ENCODE results near the gene PKD1L1.

PKD1L1 gene

DNA sequence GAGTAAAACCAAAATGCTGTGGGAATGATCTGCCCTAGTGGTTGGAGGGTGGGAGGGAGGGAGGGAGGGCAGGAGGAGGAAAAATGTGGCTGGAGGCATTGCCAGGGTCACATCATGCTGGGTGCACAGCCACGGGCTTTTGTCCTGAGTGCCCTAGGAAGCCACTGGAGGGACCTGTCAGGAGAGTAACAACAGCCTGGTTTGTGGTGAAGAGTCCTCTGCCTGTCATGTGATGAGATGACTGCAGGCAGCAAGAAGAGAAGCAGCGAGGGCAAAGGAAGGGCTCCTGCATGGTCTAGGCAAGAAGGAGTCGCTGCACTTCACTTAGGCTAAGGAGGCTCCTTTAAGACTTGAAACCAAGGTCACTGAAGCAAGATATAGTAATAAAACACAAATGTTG, 65.6 kb downstream of the PKD1L1 start:
- TF ChIP-seq SUZ12 (IDR thresholded peaks at IDR 0.05; ENCODE audit: extremely low read depth, insufficient read depth, insufficient read length), result no peak
- no peak for TF ChIP-seq YY1 (IDR thresholded peaks at IDR 0.05; ENCODE audit: insufficient read depth, insufficient read length)
- no peak for TF ChIP-seq ZNF274 (IDR thresholded peaks at IDR 0.05; ENCODE audit: low read depth, low read length)
- DNase-seq (ENCODE audit: low read depth, low spot score), result no peak
- Histone ChIP-seq H3K4me1 (ENCODE audit: insufficient read depth, insufficient read length) (no peaks in the 10 kb centered on the region), H3K27me3 (ENCODE audit: insufficient read depth, insufficient read length) (no peaks in the 10 kb centered on the region), H3K4me3 (ENCODE audit: insufficient read length, low read depth) (no peak overlapping the region), H3K36me3 (ENCODE audit: insufficient read depth, insufficient read length, low read length) (no peaks in the 10 kb centered on the region), H3K9ac (ENCODE audit: insufficient read length, low read depth) (no peak overlapping the region), H3K9me3 (ENCODE audit: insufficient read depth, low read length) (no peaks in the 10 kb centered on the region)

DNA sequence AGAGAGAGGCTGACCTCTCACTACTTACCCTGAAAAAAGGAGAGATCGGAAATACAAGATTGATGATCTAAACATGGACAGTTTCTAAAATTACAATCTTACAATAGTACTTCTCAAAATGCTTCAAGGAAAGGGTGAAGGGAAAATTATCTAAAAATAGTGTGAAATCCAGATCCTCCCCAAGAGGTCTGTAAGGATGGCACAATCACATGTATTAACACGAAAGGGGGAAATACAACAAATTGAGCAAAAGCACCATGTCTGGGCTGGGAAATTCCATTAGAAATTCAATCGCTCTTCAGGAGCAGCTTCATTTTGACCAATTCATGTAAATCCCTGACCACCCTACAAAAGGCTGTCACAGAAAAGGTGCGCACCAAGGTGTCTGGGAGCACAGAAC, 67.0 kb downstream of the PKD1L1 start:
- Histone ChIP-seq H3K4me3 (ENCODE audit: insufficient read length, low read depth) (no peak overlapping the region), H3K9ac (ENCODE audit: insufficient read length, low read depth) (no peak overlapping the region), H3K9me3 (ENCODE audit: insufficient read depth, low read length) (no peaks in the 10 kb centered on the region), H3K36me3 (ENCODE audit: insufficient read depth, insufficient read length, low read length) (no peaks in the 10 kb centered on the region), H3K4me1 (ENCODE audit: insufficient read depth, insufficient read length) (no peaks in the 10 kb centered on the region), H3K27me3 (ENCODE audit: insufficient read depth, insufficient read length) (no peaks in the 10 kb centered on the region)
- no peak for DNase-seq (ENCODE audit: low read depth, low spot score)
- TF ChIP-seq ZNF274 (IDR thresholded peaks at IDR 0.05; ENCODE audit: low read depth, low read length) (no peak), YY1 (IDR thresholded peaks at IDR 0.05; ENCODE audit: insufficient read depth, insufficient read length) (no peak)

- TF ChIP-seq SUZ12 (IDR thresholded peaks at IDR 0.05; ENCODE audit: extremely low read depth, insufficient read depth, insufficient read length) (no peak), YY1 (IDR thresholded peaks at IDR 0.05; ENCODE audit: insufficient read depth, insufficient read length) (no peak), ZNF274 (IDR thresholded peaks at IDR 0.05; ENCODE audit: low read depth, low read length) (no peak)
- DNase-seq (ENCODE audit: low read depth, low spot score), result no peak
Observed at GRCh38 chr7:47878662-47879061, 69.6 kb downstream of the PKD1L1 start.

GRCh38 chr7:47877336-47877735, 70.9 kb downstream of the PKD1L1 start:
- no peaks in the 10 kb centered on the region for H3K9me3 ChIP-seq (ENCODE audit: insufficient read depth, low read length)
- TF ChIP-seq SUZ12 (IDR thresholded peaks at IDR 0.05; ENCODE audit: extremely low read depth, insufficient read depth, insufficient read length) (no peak), YY1 (IDR thresholded peaks at IDR 0.05; ENCODE audit: insufficient read depth, insufficient read length) (no peak), ZNF274 (IDR thresholded peaks at IDR 0.05; ENCODE audit: low read depth, low read length) (no peak)
- no peak for DNase-seq (ENCODE audit: low read depth, low spot score)
- no peaks in the 10 kb centered on the region for H3K27me3 ChIP-seq (ENCODE audit: insufficient read depth, insufficient read length)
- H3K36me3 ChIP-seq (ENCODE audit: insufficient read depth, insufficient read length, low read length), result no peaks in the 10 kb centered on the region
- H3K4me3 ChIP-seq (ENCODE audit: insufficient read length, low read depth), result no peak overlapping the region
- H3K4me1 ChIP-seq (ENCODE audit: insufficient read depth, insufficient read length), result no peaks in the 10 kb centered on the region
- H3K9ac ChIP-seq (ENCODE audit: insufficient read length, low read depth), result no peak overlapping the region

More at GRCh38 chr7:47878662-47879061, 69.6 kb downstream of the PKD1L1 start:
- Histone ChIP-seq H3K9ac (ENCODE audit: insufficient read length, low read depth) (no peak overlapping the region), H3K36me3 (ENCODE audit: insufficient read depth, insufficient read length, low read length) (no peaks in the 10 kb centered on the region), H3K4me3 (ENCODE audit: insufficient read length, low read depth) (no peak overlapping the region), H3K27me3 (ENCODE audit: insufficient read depth, insufficient read length) (no peaks in the 10 kb centered on the region), H3K4me1 (ENCODE audit: insufficient read depth, insufficient read length) (no peaks in the 10 kb centered on the region), H3K9me3 (ENCODE audit: insufficient read depth, low read length) (no peaks in the 10 kb centered on the region)

GRCh38 chr7:47875998-47876744, 72.1 kb downstream of the PKD1L1 start:
- H3K9ac ChIP-seq (ENCODE audit: insufficient read length, low read depth), result no peak overlapping the region
- H3K9me3 ChIP-seq (ENCODE audit: insufficient read depth, low read length), result no peaks in the 10 kb centered on the region
- H3K4me1 ChIP-seq (ENCODE audit: insufficient read depth, insufficient read length), result no peaks in the 10 kb centered on the region
- TF ChIP-seq YY1 (IDR thresholded peaks at IDR 0.05; ENCODE audit: insufficient read depth, insufficient read length) (no peak), ZNF274 (IDR thresholded peaks at IDR 0.05; ENCODE audit: low read depth, low read length) (no peak), SUZ12 (IDR thresholded peaks at IDR 0.05; ENCODE audit: extremely low read depth, insufficient read depth, insufficient read length) (no peak)
- no peak for DNase-seq (ENCODE audit: low read depth, low spot score)
- H3K27me3 ChIP-seq (ENCODE audit: insufficient read depth, insufficient read length), result no peaks in the 10 kb centered on the region
- no peaks in the 10 kb centered on the region for H3K36me3 ChIP-seq (ENCODE audit: insufficient read depth, insufficient read length, low read length)
- H3K4me3 ChIP-seq (ENCODE audit: insufficient read length, low read depth), result no peak overlapping the region

GRCh38 chr7:47875406-47875805, 72.9 kb downstream of the PKD1L1 start:
- Histone ChIP-seq H3K4me3 (ENCODE audit: insufficient read length, low read depth) (no peak overlapping the region), H3K4me1 (ENCODE audit: insufficient read depth, insufficient read length) (no peaks in the 10 kb centered on the region), H3K9ac (ENCODE audit: insufficient read length, low read depth) (no peak overlapping the region), H3K9me3 (ENCODE audit: insufficient read depth, low read length) (no peaks in the 10 kb centered on the region), H3K27me3 (ENCODE audit: insufficient read depth, insufficient read length) (no peaks in the 10 kb centered on the region), H3K36me3 (ENCODE audit: insufficient read depth, insufficient read length, low read length) (no peaks in the 10 kb centered on the region)
- DNase-seq (ENCODE audit: low read depth, low spot score), result no peak
- TF ChIP-seq YY1 (IDR thresholded peaks at IDR 0.05; ENCODE audit: insufficient read depth, insufficient read length) (no peak), ZNF274 (IDR thresholded peaks at IDR 0.05; ENCODE audit: low read depth, low read length) (no peak), SUZ12 (IDR thresholded peaks at IDR 0.05; ENCODE audit: extremely low read depth, insufficient read depth, insufficient read length) (no peak)

GRCh38 chr7:47873762-47874161, 74.5 kb downstream of the PKD1L1 start:
- no peak for DNase-seq (ENCODE audit: low read depth, low spot score)
- Histone ChIP-seq H3K4me1 (ENCODE audit: insufficient read depth, insufficient read length) (no peaks in the 10 kb centered on the region), H3K36me3 (ENCODE audit: insufficient read depth, insufficient read length, low read length) (no peaks in the 10 kb centered on the region), H3K9me3 (ENCODE audit: insufficient read depth, low read length) (no peaks in the 10 kb centered on the region), H3K4me3 (ENCODE audit: insufficient read length, low read depth) (no peak overlapping the region), H3K9ac (ENCODE audit: insufficient read length, low read depth) (no peak overlapping the region), H3K27me3 (ENCODE audit: insufficient read depth, insufficient read length) (no peaks in the 10 kb centered on the region)
- TF ChIP-seq SUZ12 (IDR thresholded peaks at IDR 0.05; ENCODE audit: extremely low read depth, insufficient read depth, insufficient read length) (no peak), ZNF274 (IDR thresholded peaks at IDR 0.05; ENCODE audit: low read depth, low read length) (no peak), YY1 (IDR thresholded peaks at IDR 0.05; ENCODE audit: insufficient read depth, insufficient read length) (no peak)

Data from NT2/D1 (cell line).